DLD1 (cell line): ENCODE results near the gene SLC37A1.

Source experiments
- in situ Hi-C: cut with HindIII; loops from 2 replicates; pipeline ENCODE4 v1.10.0; 2017; ENCODE audit warnings: low sequenced_read_pairs

SLC37A1 gene

GRCh38 chr21:42572906-42573495 lies 59.3 kb downstream of the SLC37A1 start:
- in situ Hi-C loops: no loop called here

- in situ Hi-C loops: no loop called here
Observed at GRCh38 chr21:42574234-42575027, 60.8 kb downstream of the SLC37A1 start.

GRCh38 chr21:42575111-42575510 lies 61.5 kb downstream of the SLC37A1 start:
- in situ Hi-C loops: no loop called here

GRCh38 chr21:42576639-42577038 lies 63.0 kb downstream of the SLC37A1 start:
- in situ Hi-C loops: no loop called here

- in situ Hi-C loops: no loop called here
Observed at GRCh38 chr21:42578034-42578433, 64.4 kb downstream of the SLC37A1 start.

- in situ Hi-C loops: no loop called here
Observed at GRCh38 chr21:42578761-42579415, 65.2 kb downstream of the SLC37A1 start.

- in situ Hi-C loops: no loop called here
Observed at GRCh38 chr21:42579456-42580075, 65.9 kb downstream of the SLC37A1 start.

GRCh38 chr21:42580076-42580792 lies 66.6 kb downstream of the SLC37A1 start:
- in situ Hi-C loops: no loop called here

- in situ Hi-C loops: no loop called here
Observed at GRCh38 chr21:42580793-42581321, 67.2 kb downstream of the SLC37A1 start.

GRCh38 chr21:42581336-42581992 lies 67.8 kb downstream of the SLC37A1 start:
- in situ Hi-C loops: no loop called here

GRCh38 chr21:42581993-42582786 lies 68.5 kb downstream of the SLC37A1 start:
- in situ Hi-C loops: no loop called here

GRCh38 chr21:42582787-42583476 lies 69.3 kb downstream of the SLC37A1 start:
- in situ Hi-C loops: no loop called here

GRCh38 chr21:42583477-42584295 lies 70.0 kb downstream of the SLC37A1 start:
- in situ Hi-C loops: no loop called here

GRCh38 chr21:42584296-42584641 lies 70.6 kb downstream of the SLC37A1 start:
- in situ Hi-C loops: no loop called here

- in situ Hi-C loops: no loop called here
Observed at GRCh38 chr21:42585881-42586280, 72.2 kb downstream of the SLC37A1 start.

GRCh38 chr21:42586406-42586805 lies 72.8 kb downstream of the SLC37A1 start:
- in situ Hi-C loops: no loop called here

- in situ Hi-C loops: no loop called here
Observed at GRCh38 chr21:42587036-42587435, 73.4 kb downstream of the SLC37A1 start.
